HFF-Myc (cell line): ENCODE data around the gene MRPL51.
"Not testable (repeated sequence)": the region's sequence is repeated elsewhere in the genome, so short reads cannot be mapped to it uniquely, and the experiment has no call there.

ENCODE experiments used
- DNase-seq: peaks from one replicate; pipeline ENCODE4 v3.0.0-alpha.2; 2011; ENCODE audit warnings: low read depth; ENCODE audit errors: extremely low read depth
- H3K4me3 ChIP-seq: replicated peaks from 2 replicates; pipeline ENCODE4 v1.5.1; 2011; ENCODE audit warnings: low read depth, mild to moderate bottlenecking, control low read depth, low read length
- TF ChIP-seq, protein P1 (sequence below): IDR thresholded peaks from 2 replicates; pipeline ENCODE4 v1.5.1; 2012; ENCODE audit warnings: mild to moderate bottlenecking, low read depth, low read length, control low read depth; ENCODE audit errors: missing control alignments

Gene MRPL51

DNA sequence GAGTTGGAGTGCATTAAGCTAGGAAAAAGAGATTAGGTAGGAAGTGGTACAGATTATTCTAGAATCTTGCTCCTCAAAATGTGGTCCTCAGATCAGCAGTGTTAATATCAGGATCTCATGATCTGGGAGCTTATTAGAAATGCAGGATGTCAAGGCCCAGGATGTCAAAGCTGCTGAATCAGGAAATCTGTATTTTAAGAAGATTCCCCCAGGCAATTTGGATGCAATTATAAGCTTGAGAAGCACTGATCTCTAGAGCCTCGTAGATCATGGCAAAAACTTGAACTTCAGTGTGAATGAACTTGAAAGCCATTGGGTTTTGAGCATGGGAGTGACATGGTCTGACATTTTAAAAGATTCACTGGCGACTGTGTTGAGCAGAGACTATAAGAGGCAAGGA lies 7.4 kb upstream of the MRPL51 start:
- TF ChIP-seq, protein P1, sequence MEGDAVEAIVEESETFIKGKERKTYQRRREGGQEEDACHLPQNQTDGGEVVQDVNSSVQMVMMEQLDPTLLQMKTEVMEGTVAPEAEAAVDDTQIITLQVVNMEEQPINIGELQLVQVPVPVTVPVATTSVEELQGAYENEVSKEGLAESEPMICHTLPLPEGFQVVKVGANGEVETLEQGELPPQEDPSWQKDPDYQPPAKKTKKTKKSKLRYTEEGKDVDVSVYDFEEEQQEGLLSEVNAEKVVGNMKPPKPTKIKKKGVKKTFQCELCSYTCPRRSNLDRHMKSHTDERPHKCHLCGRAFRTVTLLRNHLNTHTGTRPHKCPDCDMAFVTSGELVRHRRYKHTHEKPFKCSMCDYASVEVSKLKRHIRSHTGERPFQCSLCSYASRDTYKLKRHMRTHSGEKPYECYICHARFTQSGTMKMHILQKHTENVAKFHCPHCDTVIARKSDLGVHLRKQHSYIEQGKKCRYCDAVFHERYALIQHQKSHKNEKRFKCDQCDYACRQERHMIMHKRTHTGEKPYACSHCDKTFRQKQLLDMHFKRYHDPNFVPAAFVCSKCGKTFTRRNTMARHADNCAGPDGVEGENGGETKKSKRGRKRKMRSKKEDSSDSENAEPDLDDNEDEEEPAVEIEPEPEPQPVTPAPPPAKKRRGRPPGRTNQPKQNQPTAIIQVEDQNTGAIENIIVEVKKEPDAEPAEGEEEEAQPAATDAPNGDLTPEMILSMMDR = no peak
- H3K4me3 ChIP-seq = no peak overlapping the region
- no peak for DNase-seq

DNA sequence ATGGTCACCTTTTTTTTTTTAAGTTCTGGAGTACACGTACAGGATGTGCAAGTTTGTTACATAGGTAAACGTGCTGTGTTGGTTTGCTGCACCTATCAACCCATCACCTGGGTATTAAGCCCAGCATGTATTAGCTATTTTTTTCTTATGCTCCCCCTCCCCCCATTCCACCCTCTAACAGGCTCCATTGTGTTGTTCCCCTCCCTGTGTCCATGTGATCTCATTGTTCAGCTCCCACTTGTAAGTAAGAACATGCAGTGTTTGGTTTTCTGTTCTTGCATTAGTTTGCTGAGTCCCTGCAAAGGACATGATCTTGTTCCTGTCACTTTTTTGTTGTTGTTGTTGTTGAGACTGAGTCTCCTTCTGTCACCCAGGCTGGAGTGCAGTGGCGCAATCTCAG lies 4.2 kb upstream of the MRPL51 start:
- not testable (repeated sequence) for DNase-seq, H3K4me3 ChIP-seq

DNA sequence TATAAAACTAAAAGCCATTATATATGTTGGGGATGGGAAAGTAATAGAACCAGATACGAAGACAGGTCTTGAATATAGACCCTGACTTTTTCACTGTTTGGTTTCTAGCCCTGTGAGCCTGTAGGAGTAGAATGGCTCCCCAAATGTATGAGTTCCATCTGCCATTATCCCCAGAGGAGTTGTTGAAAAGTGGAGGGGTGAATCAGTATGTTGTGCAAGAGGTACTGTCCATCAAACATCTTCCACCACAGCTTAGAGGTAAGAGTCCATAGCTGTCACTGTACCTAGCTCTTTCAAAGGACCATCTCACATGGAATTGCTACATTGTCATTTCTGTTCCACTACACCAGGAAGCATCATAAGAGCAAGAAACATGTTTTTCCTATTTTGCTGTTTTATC lies 1.9 kb upstream of the MRPL51 start:
- H3K4me3 ChIP-seq = peak overlapping the region; percentile 82
- TF ChIP-seq, protein P1 = no peak
- no peak for DNase-seq

DNA sequence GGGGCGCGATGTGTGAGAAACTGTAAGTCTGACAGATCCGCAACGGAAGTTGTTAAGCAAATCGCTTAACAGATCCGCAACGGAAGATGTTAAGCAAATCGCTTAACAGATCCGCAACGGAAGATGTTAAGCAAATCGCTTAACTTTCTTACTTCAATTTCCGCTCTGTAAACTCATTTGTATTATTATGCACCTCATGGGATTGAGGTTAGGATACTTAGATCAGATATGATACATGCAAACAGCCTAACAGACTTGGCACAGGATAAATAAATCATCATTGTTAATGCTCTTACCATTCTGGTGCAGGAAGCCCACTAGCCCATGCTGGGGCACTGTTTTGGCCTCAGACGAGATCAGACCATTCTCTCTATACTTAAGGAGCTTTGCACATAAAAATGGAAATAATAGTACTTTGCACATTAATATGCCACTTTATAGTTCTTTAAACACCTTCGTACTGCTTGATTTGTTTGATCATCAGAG lies 1.2 kb upstream of the MRPL51 start:
- H3K4me3 ChIP-seq = peak overlapping the region; percentile 82
- no peak for DNase-seq
- TF ChIP-seq, protein P1 = no peak

DNA sequence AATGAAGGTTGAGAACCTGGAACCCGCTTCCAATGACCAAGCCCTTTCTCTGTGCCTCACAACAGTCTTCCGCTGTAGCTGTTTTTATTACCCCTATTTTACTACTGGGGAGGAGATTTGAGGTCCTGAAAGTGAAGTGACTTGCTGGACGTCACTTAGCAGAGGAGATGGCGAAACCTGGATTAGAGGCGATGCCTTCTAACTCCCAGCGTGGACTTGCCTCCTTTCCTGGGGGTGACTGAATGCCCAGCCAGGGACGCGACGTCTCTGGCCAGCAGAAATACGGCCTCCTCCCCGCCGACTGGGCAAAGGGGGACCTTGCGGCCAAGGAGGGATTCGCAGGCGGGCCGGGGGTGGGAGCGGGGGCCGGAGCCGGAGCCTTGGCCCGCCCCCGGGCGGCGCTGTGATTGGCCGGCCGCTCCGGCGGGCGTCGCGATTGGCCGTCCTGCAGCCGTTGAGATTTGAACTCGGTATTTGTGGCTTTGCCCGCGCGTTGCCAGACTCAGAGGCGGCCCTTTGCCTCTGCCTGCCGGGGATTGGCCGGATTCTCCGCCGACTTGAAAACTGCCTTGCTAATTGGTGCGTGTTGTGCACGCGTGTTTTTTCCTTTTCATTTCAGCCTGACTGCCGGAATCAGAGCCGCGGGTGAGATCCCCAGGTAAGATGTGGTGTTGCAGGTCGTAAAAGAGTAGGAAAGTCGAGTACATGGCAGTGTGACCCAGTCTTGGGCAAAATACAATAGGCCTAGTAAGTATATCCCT lies 615 bp upstream of the MRPL51 start, which contains the start of gene NCAPD2:
Gene NCAPD2 (plus strand): TSS at position 606 of the 761 bp plus-strand sequence. CDS start 997 bp downstream, outside the sequence.
- peak; percentile 87 for DNase-seq
- TF ChIP-seq, protein P1 = no peak
- H3K4me3 ChIP-seq = peak within 1 kb of the TSS; percentile 82

DNA sequence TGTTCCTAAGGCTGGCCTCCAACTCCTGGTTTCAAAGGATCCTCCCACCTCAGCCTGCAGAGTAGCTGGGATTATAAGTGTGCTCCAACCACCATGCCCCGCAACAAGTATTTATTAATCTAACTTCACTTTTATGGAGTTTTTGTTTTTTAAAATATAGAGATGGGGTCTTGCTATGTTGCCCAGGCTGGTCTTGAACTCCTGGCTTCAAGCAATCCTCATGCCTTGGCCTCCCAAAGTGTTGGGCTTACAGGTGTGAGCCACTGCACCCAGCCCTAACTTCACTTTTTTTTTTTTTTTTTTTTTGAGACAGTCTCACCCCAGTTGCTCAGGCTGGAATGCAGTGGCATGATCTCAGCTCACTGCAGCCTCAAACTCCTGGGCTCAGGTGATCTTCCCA lies 2.4 kb downstream of the MRPL51 start:
- DNase-seq, H3K4me3 ChIP-seq: not testable (repeated sequence)

DNA sequence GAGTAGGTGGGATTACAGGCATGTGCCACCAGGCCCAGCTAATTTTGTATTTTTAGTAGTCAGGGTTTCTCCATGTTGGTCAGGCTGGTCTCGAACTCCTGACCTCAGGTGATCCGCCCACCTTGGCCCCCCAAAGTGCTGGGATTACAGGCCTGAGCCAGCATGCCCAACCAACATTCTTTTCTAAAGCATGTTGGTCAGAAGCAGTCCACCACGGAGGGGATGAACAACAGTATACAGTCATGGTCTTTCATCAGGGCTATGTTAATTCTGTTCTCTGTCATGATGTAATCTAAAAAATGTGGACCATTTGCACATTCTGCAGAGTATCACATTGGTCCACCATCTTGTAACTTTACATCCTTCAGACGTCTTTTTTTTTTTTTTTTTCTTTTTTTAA lies 3.6 kb downstream of the MRPL51 start:
- TF ChIP-seq, protein P1 = no peak
- H3K4me3 ChIP-seq = no peak overlapping the region
- DNase-seq = no peak

DNA sequence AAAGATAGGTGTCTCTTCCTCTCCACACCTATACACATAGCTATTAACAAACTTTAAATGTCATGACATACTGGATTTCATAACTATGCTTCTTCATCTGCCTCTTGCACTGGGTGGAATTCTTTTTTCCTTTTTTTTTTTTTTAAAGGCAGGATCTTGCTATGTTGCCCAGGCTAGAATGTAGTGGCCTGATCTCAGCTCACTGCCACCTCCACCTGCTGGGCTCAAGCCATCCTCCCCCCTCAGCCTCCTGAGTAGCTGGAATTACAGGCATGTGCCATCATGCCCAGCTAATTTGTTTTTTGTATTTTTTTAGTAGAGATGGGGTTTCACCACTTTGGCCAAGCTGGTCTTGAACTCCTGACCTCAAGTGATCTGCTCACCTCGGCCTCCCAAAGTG lies 4.8 kb downstream of the MRPL51 start:
- no peak overlapping the region for H3K4me3 ChIP-seq
- TF ChIP-seq, protein P1 = no peak
- no peak for DNase-seq
